GM12878 (cell line): ENCODE measurements around the gene MRPL12. TPM values are rescaled to one million over a fixed set of nuclear protein-coding genes. Genes with fewer than 3 reads are reported as not detected.
A peak's percentile ranks its signal among the peaks of the same experiment; 100 is the strongest.

Experiments used
- ATF2 ChIP-seq: IDR thresholded peaks from 2 replicates; pipeline ENCODE4 v1.6.1; 2012; ENCODE audit warnings: low read length, inconsistent platforms
- BRCA1 ChIP-seq: IDR thresholded peaks from 2 replicates; pipeline ENCODE4 v1.6.1; 2011; ENCODE audit warnings: low read depth, low read length, improper control_type of control experiment
- CREB1 ChIP-seq: IDR thresholded peaks from 2 replicates; pipeline ENCODE4 v1.6.1; 2012; ENCODE audit warnings: low read depth, mild to moderate bottlenecking, inconsistent platforms
- CREM ChIP-seq: IDR thresholded peaks from 2 replicates; pipeline ENCODE4 v1.6.1; 2014; ENCODE audit warnings: antibody characterized with exemption, low read depth
- EGR1 ChIP-seq, 2 experiments: IDR thresholded peaks; 1 replicate in 1 of 2; 2 replicates in 1 of 2; pipeline ENCODE4 v1.6.1; 2011 to 2012; ENCODE audit warnings: low read depth in 2 of 2, low read length in 2 of 2, borderline replicate concordance in 1 of 2, mild to moderate bottlenecking in 1 of 2, moderate library complexity in 1 of 2
- ESRRA ChIP-seq: IDR thresholded peaks from 2 replicates; pipeline ENCODE4 v1.6.1; 2012; ENCODE audit warnings: mild to moderate bottlenecking, low read length, improper control_type of control experiment
- EZH2 ChIP-seq: IDR thresholded peaks from 2 replicates; pipeline ENCODE4 v1.6.1; 2012; ENCODE audit warnings: low read depth, mild to moderate bottlenecking, control low read depth, inconsistent platforms, low read length, borderline replicate concordance; ENCODE audit not compliant: control insufficient read depth
- HDGF ChIP-seq: fragments of 450-650 bp; IDR thresholded peaks from 2 replicates; pipeline ENCODE4 v1.6.1; 2016; ENCODE audit warnings: antibody characterized with exemption
- IKZF2 ChIP-seq, 2 experiments: fragments of 450-650 bp; IDR thresholded peaks; 2 replicates each; pipeline ENCODE4 v1.6.1; 2017; ENCODE audit warnings: mild to moderate bottlenecking in 2 of 2, moderate library complexity in 2 of 2
- LARP7 ChIP-seq: fragments of 450-650 bp; IDR thresholded peaks from 2 replicates; pipeline ENCODE4 v1.6.1; 2017; ENCODE audit warnings: mild to moderate bottlenecking
- MAX ChIP-seq: IDR thresholded peaks from 2 replicates; pipeline ENCODE4 v1.6.1; 2012; ENCODE audit warnings: low read depth, low read length, improper control_type of control experiment
- NRF1 ChIP-seq: conservative IDR thresholded peaks from 2 replicates; pipeline ENCODE4 v1.6.1; 2011; ENCODE audit warnings: mild to moderate bottlenecking, low read depth, low read length, improper control_type of control experiment
- PAX8 ChIP-seq: fragments of 450-650 bp; IDR thresholded peaks from 2 replicates; pipeline ENCODE4 v1.6.1; 2017; ENCODE audit warnings: mild to moderate bottlenecking, moderate library complexity
- PML ChIP-seq: IDR thresholded peaks from 2 replicates; pipeline ENCODE4 v1.6.1; 2012; ENCODE audit warnings: low read length, inconsistent platforms
- RELA ChIP-seq: fragments of 450-650 bp; IDR thresholded peaks from 2 replicates; pipeline ENCODE4 v1.8.0; 2014; ENCODE audit warnings: borderline replicate concordance; ENCODE audit not compliant: partially characterized antibody
- RUNX3 ChIP-seq: IDR thresholded peaks from 2 replicates; pipeline ENCODE4 v1.6.1; 2012; ENCODE audit warnings: low read length, inconsistent platforms
- SIX5 ChIP-seq: IDR thresholded peaks from 2 replicates; pipeline ENCODE4 v1.6.1; 2011; ENCODE audit warnings: mild to moderate bottlenecking, low read depth, low read length, moderate library complexity; ENCODE audit not compliant: severe bottlenecking
- SMAD5 ChIP-seq: IDR thresholded peaks from 2 replicates; pipeline ENCODE4 v1.6.1; 2016; ENCODE audit warnings: antibody characterized with exemption, low read depth
- SMARCA5 ChIP-seq: fragments of 450-650 bp; IDR thresholded peaks from 2 replicates; pipeline ENCODE4 v1.6.1; 2017; ENCODE audit warnings: mild to moderate bottlenecking
- SP1 ChIP-seq: IDR thresholded peaks from one replicate; pipeline ENCODE4 v1.6.1; 2011; ENCODE audit warnings: low read depth, low read length
- SREBF1 ChIP-seq: IDR thresholded peaks from 2 replicates; pipeline ENCODE4 v1.6.1; 2012; ENCODE audit warnings: mild to moderate bottlenecking, low read length
- SRF ChIP-seq, 2 experiments: IDR thresholded peaks; 2 replicates each; pipeline ENCODE4 v1.6.1; 2011; ENCODE audit warnings: low read depth in 2 of 2, low read length in 2 of 2, mild to moderate bottlenecking in 1 of 2, moderate library complexity in 1 of 2
- USF2 ChIP-seq: IDR thresholded peaks from 2 replicates; pipeline ENCODE4 v1.6.1; 2011; ENCODE audit warnings: low read depth, low read length, improper control_type of control experiment, borderline replicate concordance
- YY1 ChIP-seq: IDR thresholded peaks from 2 replicates; pipeline ENCODE4 v1.6.1; 2011; ENCODE audit warnings: low read depth, mild to moderate bottlenecking, low read length
- ZNF207 ChIP-seq: fragments of 450-650 bp; IDR thresholded peaks from 2 replicates; pipeline ENCODE4 v1.6.1; 2014; ENCODE audit warnings: antibody characterized with exemption, mild to moderate bottlenecking, borderline replicate concordance
- polyA plus RNA-seq, 11 experiments: library from polyadenylated mRNA; depleted of rRNA in 4 of 11; unstranded in 6 of 11; stranded (reverse) in 5 of 11; fragments of >200 nt; fragmentation: Nextera tagmentation in 4 of 11; fragmentation: Illumina TruSeq in 1 of 11; extraction: Ambion mirVana in 4 of 11; extraction: Trizol in 1 of 11; gene quantifications; 1 replicate in 1 of 11; 2 replicates in 10 of 11; pipeline versions ENCODE4 v1.2.1 to v1.2.3, GENCODE V29; 2011 to 2016; ENCODE audit warnings: inconsistent platforms in 2 of 11, missing spikeins in 2 of 11, low read depth in 1 of 11
- total RNA-seq, 4 experiments: library from RNA; depleted of rRNA in 3 of 4; stranded (reverse); fragments of >200 nt in 3 of 4; fragmentation: Illumina TruSeq in 1 of 4; extraction: Trizol in 1 of 4; gene quantifications; 2 replicates each; pipeline versions ENCODE4 v1.2.1 to v1.2.3, GENCODE V29; 2013 to 2021
- TF ChIP-seq, protein P1 (sequence below): fragments of 450-650 bp; IDR thresholded peaks from 2 replicates; pipeline ENCODE4 v1.6.1; 2017; ENCODE audit warnings: borderline replicate concordance
- TF ChIP-seq, protein P2 (sequence below): fragments of 450-650 bp; conservative IDR thresholded peaks from 2 replicates; pipeline ENCODE4 v1.6.1; 2017; ENCODE audit warnings: mild to moderate bottlenecking, moderate library complexity

The MRPL12 gene
- total and polyA plus RNA-seq, 10 of the 15 experiments (the other 5 are each of a cell fraction or from before 2014, with no cell fraction given), result 1.3 to 269 (median 117) TPM

DNA sequence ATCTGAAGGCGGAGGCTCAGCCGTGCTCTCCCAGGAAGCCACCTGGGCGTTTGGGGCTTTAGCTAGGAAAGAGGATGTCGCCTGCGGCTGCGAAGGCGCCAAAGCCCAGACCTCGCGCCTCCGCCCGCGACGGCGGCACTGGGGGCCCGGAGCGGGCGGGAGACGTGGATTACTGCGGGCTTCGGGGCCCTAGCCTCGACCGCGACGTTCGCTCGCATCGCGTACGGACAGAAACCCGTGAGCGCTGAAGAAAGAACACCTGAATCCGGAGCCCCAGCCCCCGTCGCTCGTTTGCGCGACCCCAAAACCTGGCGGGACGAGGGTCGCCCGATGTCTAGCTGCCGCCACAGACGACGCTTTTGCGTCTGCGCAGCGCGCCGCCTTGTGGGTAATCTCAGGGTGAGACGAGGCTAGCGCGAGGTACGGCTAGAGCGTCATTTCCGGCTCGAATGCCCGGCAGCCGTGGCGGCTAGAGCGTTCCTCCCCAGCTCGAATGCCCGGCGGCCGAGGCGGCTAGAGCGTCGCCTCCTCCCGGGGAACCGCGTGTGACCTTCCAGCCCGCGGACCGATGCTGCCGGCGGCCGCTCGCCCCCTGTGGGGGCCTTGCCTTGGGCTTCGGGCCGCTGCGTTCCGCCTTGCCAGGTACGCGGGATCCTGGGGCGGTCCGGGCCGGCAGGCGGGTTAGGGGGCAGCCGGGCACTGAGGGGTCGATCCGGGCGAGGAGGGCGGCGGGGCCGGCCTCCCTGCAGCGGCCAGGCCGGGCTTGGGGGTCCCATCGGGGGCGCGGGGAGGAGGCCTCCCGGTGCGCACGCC lies at the start of gene MRPL12 (continued):
- TF ChIP-seq MAX (peak; percentile 86), SP1 (peak; percentile 63), CREM (peak; percentile 97), RUNX3 (peak; percentile 72), HDGF (peak; percentile 64; the same call in 1 of the 2 replicates), ATF2 (no peak), ZNF207 (peak; percentile 30; the same call in 1 of the 2 replicates), SMAD5 (peak; percentile 82), PAX8 (no peak), CREB1 (peak; percentile 94), IKZF2 (IDR thresholded peaks at IDR 0.05) (no peak), SIX5 (peak; percentile 55), SREBF1 (no peak), EZH2 (no peak), USF2 (no peak), SMARCA5 (no peak; the same call in 1 of the 2 replicates), BRCA1 (peak; percentile 74), PML (peak; percentile 90), ESRRA (peak; percentile 55), LARP7 (peak; percentile 90), SRF (IDR thresholded peaks at IDR 0.05; ENCODE audit: low read depth in 2 of 2, low read length in 2 of 2) (0 out of 4 replicates have a peak, but pooled peaks of 1 of the 2 experiments have one; percentile 18), YY1 (peak; percentile 86), NRF1 (peak; percentile 75), EGR1 (IDR thresholded peaks at IDR 0.05; ENCODE audit: borderline replicate concordance in 1 of 2, low read depth in 2 of 2, low read length in 2 of 2) (peak in 1 of 2 experiments; percentile 74; a peak in 1 of 3 replicates), RELA (peak; percentile 66)
- TF ChIP-seq, protein P1, sequence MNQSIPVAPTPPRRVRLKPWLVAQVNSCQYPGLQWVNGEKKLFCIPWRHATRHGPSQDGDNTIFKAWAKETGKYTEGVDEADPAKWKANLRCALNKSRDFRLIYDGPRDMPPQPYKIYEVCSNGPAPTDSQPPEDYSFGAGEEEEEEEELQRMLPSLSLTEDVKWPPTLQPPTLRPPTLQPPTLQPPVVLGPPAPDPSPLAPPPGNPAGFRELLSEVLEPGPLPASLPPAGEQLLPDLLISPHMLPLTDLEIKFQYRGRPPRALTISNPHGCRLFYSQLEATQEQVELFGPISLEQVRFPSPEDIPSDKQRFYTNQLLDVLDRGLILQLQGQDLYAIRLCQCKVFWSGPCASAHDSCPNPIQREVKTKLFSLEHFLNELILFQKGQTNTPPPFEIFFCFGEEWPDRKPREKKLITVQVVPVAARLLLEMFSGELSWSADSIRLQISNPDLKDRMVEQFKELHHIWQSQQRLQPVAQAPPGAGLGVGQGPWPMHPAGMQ, result no peak
- TF ChIP-seq, protein P2, sequence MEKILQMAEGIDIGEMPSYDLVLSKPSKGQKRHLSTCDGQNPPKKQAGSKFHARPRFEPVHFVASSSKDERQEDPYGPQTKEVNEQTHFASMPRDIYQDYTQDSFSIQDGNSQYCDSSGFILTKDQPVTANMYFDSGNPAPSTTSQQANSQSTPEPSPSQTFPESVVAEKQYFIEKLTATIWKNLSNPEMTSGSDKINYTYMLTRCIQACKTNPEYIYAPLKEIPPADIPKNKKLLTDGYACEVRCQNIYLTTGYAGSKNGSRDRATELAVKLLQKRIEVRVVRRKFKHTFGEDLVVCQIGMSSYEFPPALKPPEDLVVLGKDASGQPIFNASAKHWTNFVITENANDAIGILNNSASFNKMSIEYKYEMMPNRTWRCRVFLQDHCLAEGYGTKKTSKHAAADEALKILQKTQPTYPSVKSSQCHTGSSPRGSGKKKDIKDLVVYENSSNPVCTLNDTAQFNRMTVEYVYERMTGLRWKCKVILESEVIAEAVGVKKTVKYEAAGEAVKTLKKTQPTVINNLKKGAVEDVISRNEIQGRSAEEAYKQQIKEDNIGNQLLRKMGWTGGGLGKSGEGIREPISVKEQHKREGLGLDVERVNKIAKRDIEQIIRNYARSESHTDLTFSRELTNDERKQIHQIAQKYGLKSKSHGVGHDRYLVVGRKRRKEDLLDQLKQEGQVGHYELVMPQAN, result peak; percentile 94
